Loucy (cell line): ENCODE results near the gene BUD31.

Experiments used
- CTCF ChIP-seq: fragments of 200-600 bp; sonication (generic); conservative IDR thresholded peaks from 2 replicates; pipeline ENCODE4 v1.5.1; 2014; ENCODE audit warnings: mild to moderate bottlenecking, antibody characterized with exemption, low read length
- EZH2phosphoT487 ChIP-seq: fragments of 200-600 bp; IDR thresholded peaks from 2 replicates; pipeline ENCODE4 v1.6.1; 2018; ENCODE audit warnings: antibody characterized with exemption, mild to moderate bottlenecking, moderate library complexity, borderline replicate concordance

- no peak for TF ChIP-seq CTCF
- TF ChIP-seq EZH2phosphoT487: no peak
Measured at GRCh38 chr7:99383203-99383602, 25.6 kb upstream of the BUD31 start.
